GM19452 (cell line): ENCODE results near the gene ADAM8.

Experiments
- ATAC-seq: cut with Tn5 transposase; IDR thresholded peaks from one replicate; pipeline ENCODE4 v1.9.1; 2021; ENCODE audit not compliant: unreplicated experiment

ADAM8 gene

DNA sequence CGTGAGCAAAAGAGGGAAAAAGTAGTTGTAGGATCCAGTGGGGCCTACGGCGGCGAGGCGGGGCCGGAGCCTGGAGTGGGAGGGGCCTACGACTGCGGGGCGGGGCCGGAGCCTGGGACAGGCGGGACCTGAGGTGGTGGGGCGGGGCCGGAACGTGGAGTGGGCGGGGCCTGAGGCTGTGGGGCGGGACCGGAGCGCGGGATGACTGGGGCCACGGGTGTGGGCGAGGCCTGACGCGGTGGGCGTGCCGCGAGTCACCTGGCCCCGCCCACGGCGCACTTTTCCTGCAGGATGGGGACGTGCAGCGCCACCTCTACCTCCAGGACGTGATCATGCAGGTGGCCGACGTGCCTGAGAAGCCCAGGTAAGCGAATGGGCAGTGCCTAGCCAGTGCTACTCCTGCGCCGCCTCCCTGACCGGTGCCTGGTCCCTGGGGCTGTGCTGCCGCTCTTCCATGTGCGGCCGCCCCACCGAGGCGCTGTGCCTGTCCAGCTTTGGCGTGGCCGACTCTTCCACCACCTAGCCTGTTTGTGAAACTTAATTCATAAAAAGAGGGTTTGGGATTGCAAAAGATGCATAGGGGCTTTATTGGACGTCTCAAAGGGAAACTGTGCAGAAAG lies 32.5 kb upstream of the ADAM8 start:
- peak; percentile 79 for ATAC-seq

DNA sequence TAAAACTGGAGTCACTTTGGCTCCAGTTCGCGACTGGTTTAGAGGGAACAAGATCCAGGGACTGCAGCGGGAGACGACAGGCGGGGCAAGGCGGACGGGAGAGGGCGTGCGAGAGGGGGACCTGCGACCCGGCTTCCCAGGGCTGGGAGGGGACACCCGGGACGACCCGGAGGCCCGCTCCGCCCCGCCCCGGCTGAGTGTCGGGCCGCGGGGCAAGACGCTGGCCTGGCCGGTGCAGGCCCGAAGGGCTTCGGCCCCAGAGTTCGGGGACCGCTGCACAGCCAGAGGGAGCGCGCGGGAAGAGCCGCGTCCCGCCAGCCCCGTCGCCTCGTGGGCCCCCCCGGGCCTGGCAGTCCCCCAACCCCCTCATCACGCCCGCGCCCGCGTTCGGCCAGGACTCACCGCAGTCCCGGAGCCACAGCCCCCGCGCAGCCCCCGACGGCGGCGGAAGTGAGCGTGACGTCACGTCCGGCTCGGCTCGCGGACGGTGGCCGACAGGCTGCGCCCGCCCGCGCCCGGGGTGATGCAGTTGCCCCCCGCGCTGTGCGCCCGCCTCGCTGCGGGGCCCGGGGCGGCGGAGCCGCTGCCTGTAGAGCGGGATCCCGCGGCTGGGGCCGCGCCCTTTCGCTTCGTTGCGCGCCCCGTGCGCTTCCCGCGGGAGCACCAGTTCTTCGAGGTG lies 31.9 kb upstream of the ADAM8 start, which contains the start of the genes TUBGCP2 and ZNF511:
TSS of gene TUBGCP2 (minus strand) at position 452 of the 679 bp plus-strand sequence. CDS start 5,931 bp downstream, outside the sequence.
TSS of gene ZNF511 (plus strand) at position 494 of the 679 bp plus-strand sequence. CDS start at position 524, 30 bp downstream.
- ATAC-seq = peak; percentile 81

GRCh38 chr10:133307776-133308420 lies 31.2 kb upstream of the ADAM8 start:
- ATAC-seq = no peak

DNA sequence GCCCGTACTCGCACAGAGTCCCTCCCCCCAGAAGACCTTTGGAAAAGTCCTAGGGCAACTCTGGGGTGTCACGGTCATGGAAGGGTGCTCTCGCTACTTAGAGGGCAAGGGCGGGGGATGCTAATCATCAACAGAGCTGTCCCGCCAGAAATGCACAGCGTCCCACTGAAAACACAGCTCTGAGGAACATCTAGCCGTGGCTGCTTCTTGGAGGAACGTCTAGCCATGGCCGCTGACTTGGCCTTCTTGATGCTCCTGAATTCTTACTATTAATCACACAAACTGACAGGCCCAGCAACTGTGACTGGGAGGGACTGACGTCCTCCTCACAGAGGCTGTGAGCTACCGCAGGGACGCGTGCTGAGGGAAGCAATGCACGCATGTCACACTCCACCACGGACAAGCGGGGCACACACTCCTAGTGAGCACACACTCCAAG lies 30.3 kb upstream of the ADAM8 start:
- no peak for ATAC-seq

- ATAC-seq = no peak
These were observed 29.4 kb upstream of the ADAM8 start for GRCh38 chr10:133306097-133306476.

- no peak for ATAC-seq
These were observed 26.5 kb upstream of the ADAM8 start for GRCh38 chr10:133303206-133303605.

GRCh38 chr10:133302230-133302629 lies 25.6 kb upstream of the ADAM8 start:
- no peak for ATAC-seq

DNA sequence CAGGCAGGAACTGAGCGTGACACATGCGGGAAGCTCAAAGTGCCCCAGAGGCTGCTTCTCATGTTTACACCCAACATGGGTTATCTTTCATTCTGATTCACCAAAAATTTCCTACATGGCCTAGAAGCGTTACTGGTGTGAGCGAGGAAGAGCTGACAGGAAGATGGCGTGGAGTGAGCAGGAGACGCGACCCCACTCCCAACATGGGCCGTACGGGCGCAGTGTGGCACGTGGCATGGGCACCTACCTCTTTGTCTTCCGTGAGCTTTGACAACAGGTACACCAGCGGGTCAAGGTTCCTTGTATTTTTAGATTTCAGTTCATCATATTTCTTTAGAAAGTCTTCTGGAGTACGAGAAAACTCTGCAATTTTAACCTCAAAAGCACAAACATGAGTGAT lies 23.1 kb upstream of the ADAM8 start:
- no peak for ATAC-seq

DNA sequence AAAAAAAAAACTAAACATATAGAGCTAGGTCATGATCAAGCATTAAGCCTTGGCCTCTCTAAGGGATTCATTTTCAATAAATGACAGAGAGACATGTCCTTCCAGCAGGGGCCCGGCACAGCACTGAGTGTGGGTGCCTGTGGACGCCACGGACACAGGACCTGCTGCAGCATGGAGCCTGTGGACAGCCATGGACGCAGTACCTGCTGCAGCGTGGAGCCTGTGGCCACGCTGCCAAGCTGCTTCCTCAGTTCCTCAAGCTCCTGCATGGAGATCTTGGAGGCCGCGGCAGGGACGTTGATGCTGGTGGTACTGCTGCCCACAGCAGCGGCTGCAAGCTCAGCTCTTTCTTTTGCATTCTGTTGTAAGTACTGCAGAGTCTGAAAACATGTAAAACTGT lies 22.6 kb upstream of the ADAM8 start:
- ATAC-seq = no peak

- no peak for ATAC-seq
These were observed 21.8 kb upstream of the ADAM8 start for GRCh38 chr10:133298466-133298865.

GRCh38 chr10:133297504-133297903 lies 20.8 kb upstream of the ADAM8 start:
- ATAC-seq = no peak

GRCh38 chr10:133295426-133296320 lies 19.0 kb upstream of the ADAM8 start:
- no peak for ATAC-seq

GRCh38 chr10:133294189-133294588 lies 17.5 kb upstream of the ADAM8 start:
- no peak for ATAC-seq

DNA sequence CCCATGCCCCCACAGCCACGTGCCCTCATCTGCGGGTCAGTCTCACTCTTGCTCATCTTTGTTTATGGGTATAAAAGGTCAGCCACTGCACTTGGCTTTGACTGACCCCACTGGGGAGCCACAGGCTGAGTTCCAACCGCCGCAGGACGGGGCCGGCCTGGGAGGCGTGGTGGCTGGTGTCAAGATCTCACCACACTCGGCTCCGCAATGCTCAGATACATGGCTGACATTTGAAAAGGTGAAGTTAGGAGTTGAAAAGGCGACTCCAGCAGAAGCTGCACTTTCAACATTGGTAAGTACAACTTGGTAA lies 17.1 kb upstream of the ADAM8 start:
- ATAC-seq = no peak

- no peak for ATAC-seq
These were observed 16.5 kb upstream of the ADAM8 start for GRCh38 chr10:133292919-133293809.

- ATAC-seq = no peak
These were observed 13.1 kb upstream of the ADAM8 start for GRCh38 chr10:133289761-133290160.

- ATAC-seq = no peak
These were observed 11.3 kb upstream of the ADAM8 start for GRCh38 chr10:133287832-133288500.

DNA sequence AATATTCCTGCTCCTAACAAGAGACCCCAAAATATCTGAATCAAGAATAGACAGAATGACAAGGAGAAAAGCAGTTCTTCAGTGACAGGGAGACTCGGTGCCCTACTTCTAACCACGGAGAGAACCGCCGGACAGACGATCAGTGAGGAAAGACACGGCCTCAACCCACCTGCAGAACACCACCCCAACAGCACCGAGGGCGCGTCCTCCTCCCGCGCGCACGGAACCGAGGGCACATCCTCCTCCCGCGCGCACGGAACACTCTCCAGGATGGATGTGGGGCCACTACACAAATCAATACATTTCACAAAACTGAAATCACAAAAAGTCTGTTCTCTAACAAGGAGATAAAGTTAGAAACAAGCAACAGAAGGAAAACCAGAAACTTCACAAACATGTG lies 9.7 kb upstream of the ADAM8 start:
- ATAC-seq = no peak

- ATAC-seq = no peak
These were observed 8.5 kb upstream of the ADAM8 start for GRCh38 chr10:133285217-133285616.

GRCh38 chr10:133283931-133284330 lies 7.3 kb upstream of the ADAM8 start:
- no peak for ATAC-seq
